Parathyroid adenoma (tissue), 2 donors: ENCODE data around the gene TMEM95.

Experiments used
- H2AFZ ChIP-seq: fragments of 300-600 bp; sonication (generic); one replicate; pipeline ENCODE4 v1.7.0; 2017; ENCODE audit warnings: antibody characterized with exemption, mild to moderate bottlenecking
- H3K27ac ChIP-seq: fragments of 300-600 bp; sonication (generic); one replicate; pipeline ENCODE4 v1.7.0; 2017
- H3K27me3 ChIP-seq: fragments of 300-600 bp; sonication (generic); one replicate; pipeline ENCODE4 v1.7.0; 2017; ENCODE audit warnings: low read length; ENCODE audit not compliant: control insufficient read depth, insufficient read depth
- H3K36me3 ChIP-seq: fragments of 300-600 bp; sonication (generic); one replicate; pipeline ENCODE4 v1.7.0; 2017; ENCODE audit warnings: low read length; ENCODE audit not compliant: control insufficient read depth, insufficient read depth
- H3K4me1 ChIP-seq: fragments of 300-600 bp; sonication (generic); one replicate; pipeline ENCODE4 v1.7.0; 2017; ENCODE audit warnings: control low read depth
- H3K4me2 ChIP-seq: fragments of 300-600 bp; sonication (generic); one replicate; pipeline ENCODE4 v1.7.0; 2017; ENCODE audit warnings: low read length
- H3K4me3 ChIP-seq: fragments of 300-600 bp; sonication (generic); one replicate; pipeline ENCODE4 v1.7.0; 2017; ENCODE audit warnings: low read depth, low read length
- H3K79me2 ChIP-seq: fragments of 300-600 bp; sonication (generic); one replicate; pipeline ENCODE4 v1.7.0; 2017; ENCODE audit warnings: control low read depth
- H3K9ac ChIP-seq: fragments of 300-600 bp; sonication (generic); one replicate; pipeline ENCODE4 v1.7.0; 2017; ENCODE audit warnings: mild to moderate bottlenecking
- H3K9me3 ChIP-seq: fragments of 300-600 bp; sonication (generic); one replicate; pipeline ENCODE4 v1.7.0; 2017; ENCODE audit warnings: low read length; ENCODE audit not compliant: control insufficient read depth
- CTCF ChIP-seq: fragments of 300-600 bp; sonication (generic); IDR thresholded peaks from one replicate; pipeline ENCODE4 v1.7.0; 2017; ENCODE audit warnings: antibody characterized with exemption, mild to moderate bottlenecking
- donor health status: primary hyperparathyroidism.

TMEM95 gene

GRCh38 chr17:7374353-7374752 is 19.4 kb downstream of the TMEM95 start:
- Histone ChIP-seq H3K4me1 (peaks cover under 1% of the 10 kb centered on the region), H3K4me3 (no peak overlapping the region), H3K27me3 (no peaks in the 10 kb centered on the region), H3K9ac (no peak overlapping the region), H2AFZ (no peak overlapping the region), H3K4me2 (no peak overlapping the region), H3K27ac (no peak overlapping the region), H3K79me2 (peaks cover 3% of the 10 kb centered on the region), H3K9me3 (no peaks in the 10 kb centered on the region), H3K36me3 (no peaks in the 10 kb centered on the region)
- TF ChIP-seq CTCF, result no peak

- no peaks in the 10 kb centered on the region for H3K36me3 ChIP-seq
- no peak overlapping the region for H3K9ac ChIP-seq
- H3K4me1 ChIP-seq, result peaks cover 17% of the 10 kb centered on the region
- H3K27me3 ChIP-seq, result no peaks in the 10 kb centered on the region
- no peak for TF ChIP-seq CTCF
- H3K79me2 ChIP-seq, result peaks cover 6% of the 10 kb centered on the region
- H2AFZ ChIP-seq, result no peak overlapping the region
- no peak overlapping the region for H3K27ac ChIP-seq
- no peaks in the 10 kb centered on the region for H3K9me3 ChIP-seq
- no peak overlapping the region for H3K4me2 ChIP-seq
- no peak overlapping the region for H3K4me3 ChIP-seq
Measured at GRCh38 chr17:7379134-7379533, 24.2 kb downstream of the TMEM95 start.

- Histone ChIP-seq H3K27ac (peak overlapping the region; percentile 88), H3K79me2 (peaks cover 6% of the 10 kb centered on the region), H3K4me1 (peaks cover 17% of the 10 kb centered on the region), H2AFZ (peak overlapping the region; percentile 97), H3K36me3 (no peaks in the 10 kb centered on the region), H3K9me3 (no peaks in the 10 kb centered on the region), H3K4me2 (peak overlapping the region; percentile 91), H3K9ac (no peak overlapping the region), H3K27me3 (no peaks in the 10 kb centered on the region), H3K4me3 (peak overlapping the region; percentile 63)
- no peak for TF ChIP-seq CTCF
Measured at GRCh38 chr17:7380321-7380720, 25.4 kb downstream of the TMEM95 start.

- peak within 1 kb of the TSS; percentile 88 for H3K27ac ChIP-seq
Measured at GRCh38 chr17:7380855-7381683, 26.1 kb downstream of the TMEM95 start, which contains the start of gene TNK1. Gene TNK1, plus strand, starts transcription at chr17:7381089. Its CDS starts 1,838 bp downstream, at chr17:7382927.

More at GRCh38 chr17:7380855-7381683, 26.1 kb downstream of the TMEM95 start, which contains the start of gene TNK1:
- Histone ChIP-seq H3K36me3 (no peaks in the 10 kb centered on the region), H3K9me3 (no peaks in the 10 kb centered on the region), H3K9ac (no peak within 1 kb of the TSS), H3K27me3 (no peaks in the 10 kb centered on the region), H3K79me2 (peaks cover 6% of the 10 kb centered on the region), H3K4me3 (peak within 1 kb of the TSS; percentile 63), H2AFZ (peak within 1 kb of the TSS; percentile 97), H3K4me1 (peaks cover 17% of the 10 kb centered on the region), H3K4me2 (peak within 1 kb of the TSS; percentile 91)
- TF ChIP-seq CTCF, result no peak
